GM10847 (cell line): ENCODE results near the gene KIFC1.

Source experiments
- POLR2A ChIP-seq: IDR thresholded peaks from 2 replicates; pipeline ENCODE4 v1.6.1; 2011; ENCODE audit not compliant: insufficient read length; ENCODE audit errors: extremely low read depth

KIFC1 gene

GRCh38 chr6:33380272-33380981, 11.2 kb upstream of the KIFC1 start:
- no peak for TF ChIP-seq POLR2A

GRCh38 chr6:33383427-33384185, 8.0 kb upstream of the KIFC1 start:
- TF ChIP-seq POLR2A, result no peak

GRCh38 chr6:33384581-33385020, 7.0 kb upstream of the KIFC1 start:
- no peak for TF ChIP-seq POLR2A

- TF ChIP-seq POLR2A, result no peak
Observed at GRCh38 chr6:33390173-33390572, 1.4 kb upstream of the KIFC1 start.

- TF ChIP-seq POLR2A, result no peak
Observed at GRCh38 chr6:33390767-33391277, 801 bp upstream of the KIFC1 start.

GRCh38 chr6:33391922-33392594, 435 bp downstream of the KIFC1 start:
- TF ChIP-seq POLR2A, result no peak

GRCh38 chr6:33392595-33392948, 949 bp downstream of the KIFC1 start:
- no peak for TF ChIP-seq POLR2A

- no peak for TF ChIP-seq POLR2A
Observed at GRCh38 chr6:33392979-33393378, 1.4 kb downstream of the KIFC1 start.

- no peak for TF ChIP-seq POLR2A
Observed at GRCh38 chr6:33397541-33397940, 5.9 kb downstream of the KIFC1 start.

GRCh38 chr6:33404884-33405283, 13.3 kb downstream of the KIFC1 start:
- TF ChIP-seq POLR2A, result no peak

- no peak for TF ChIP-seq POLR2A
Observed at GRCh38 chr6:33405386-33405940, 13.8 kb downstream of the KIFC1 start.

GRCh38 chr6:33406126-33406525, 14.5 kb downstream of the KIFC1 start:
- no peak for TF ChIP-seq POLR2A

GRCh38 chr6:33407132-33407718, 15.6 kb downstream of the KIFC1 start:
- no peak for TF ChIP-seq POLR2A

GRCh38 chr6:33410050-33410710, 18.6 kb downstream of the KIFC1 start:
- TF ChIP-seq POLR2A, result peak; percentile 33

- peak; percentile 52 for TF ChIP-seq POLR2A
Observed at GRCh38 chr6:33410711-33411631, 19.3 kb downstream of the KIFC1 start, which contains the start of gene PHF1. TSS of gene PHF1 (plus strand) at chr6:33411014. CDS start at chr6:33412264, 1,250 bp downstream.
